ENCODE results near the gene UMODL1. TPM values are rescaled to one million over a fixed set of nuclear protein-coding genes. Genes with fewer than 3 reads are reported as not detected.

UMODL1 gene
- total RNA-seq, 1 donor = not detected

- TF ChIP-seq CTCF (IDR thresholded peaks at IDR 0.05; ENCODE audit: insufficient read depth, low read length) = no peak
- H3K4me3 ChIP-seq (ENCODE audit: low read depth, low read length) = no peak overlapping the region
- no peak for DNase-seq (ENCODE audit: low read depth)
Measured at GRCh38 chr21:42124826-42125570, 53.9 kb downstream of the UMODL1 start.

DNA sequence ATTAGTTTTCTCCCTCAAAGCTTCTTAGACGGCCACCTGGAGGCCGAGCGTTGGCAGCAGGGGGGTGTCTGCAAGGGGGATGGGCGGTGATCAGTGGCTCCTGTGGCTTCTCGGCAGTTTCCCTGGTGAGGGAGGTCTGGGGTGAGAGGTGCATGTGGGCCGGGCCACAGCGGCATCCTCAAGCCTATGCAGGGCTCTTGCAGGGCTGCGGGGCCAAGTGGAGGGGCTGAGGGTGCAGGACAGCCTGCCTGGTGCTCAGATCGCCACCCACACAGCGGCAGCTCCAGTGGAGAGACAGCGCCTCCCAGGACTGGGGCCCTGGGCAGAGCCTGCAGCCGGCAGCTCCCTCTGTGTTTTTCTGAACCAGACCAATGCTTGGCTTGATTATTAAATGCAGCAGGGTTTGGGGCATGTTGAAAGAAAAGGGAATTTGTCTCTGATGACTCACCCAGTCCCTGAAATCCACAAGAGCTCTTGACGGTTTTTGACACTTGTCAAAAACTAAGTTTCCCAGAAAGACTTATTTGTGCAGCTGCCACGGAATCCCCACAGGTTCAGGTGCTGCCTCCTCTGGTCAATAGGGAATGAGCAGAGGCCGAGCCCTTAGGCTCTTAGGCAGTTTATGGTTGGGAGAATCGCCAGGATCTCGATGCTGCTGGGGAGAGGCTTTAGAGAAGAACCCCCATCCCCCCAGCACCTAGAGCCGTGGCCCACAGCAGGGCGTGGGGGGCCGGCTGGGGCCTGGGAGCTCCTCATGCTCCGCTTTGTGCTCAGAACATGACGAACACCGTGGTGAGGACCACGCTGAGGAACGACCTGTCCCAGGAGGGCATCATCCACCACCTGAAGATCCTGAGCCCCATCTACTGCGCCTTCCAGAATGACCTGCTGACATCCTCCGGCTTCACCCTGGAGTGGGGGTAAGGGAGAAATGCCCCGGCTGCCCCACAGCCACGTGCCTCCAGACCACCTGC lies 54.7 kb downstream of the UMODL1 start:
- DNase-seq (ENCODE audit: low read depth) = peak; percentile 33
- TF ChIP-seq CTCF (IDR thresholded peaks at IDR 0.05; ENCODE audit: insufficient read depth, low read length) = peak; percentile 14

GRCh38 chr21:42127164-42128150 lies 56.3 kb downstream of the UMODL1 start:
- TF ChIP-seq CTCF (IDR thresholded peaks at IDR 0.05; ENCODE audit: insufficient read depth, low read length) = no peak
- no peak overlapping the region for H3K4me3 ChIP-seq (ENCODE audit: low read depth, low read length)
- DNase-seq (ENCODE audit: low read depth) = no peak

More for the DNA sequence above, 54.7 kb downstream of the UMODL1 start:
- no peak overlapping the region for H3K4me3 ChIP-seq (ENCODE audit: low read depth, low read length)

GRCh38 chr21:42129300-42130266 lies 58.5 kb downstream of the UMODL1 start:
- H3K4me3 ChIP-seq (ENCODE audit: low read depth, low read length) = no peak overlapping the region
- DNase-seq (ENCODE audit: low read depth) = no peak
- TF ChIP-seq CTCF (IDR thresholded peaks at IDR 0.05; ENCODE audit: insufficient read depth, low read length) = no peak

- no peak for DNase-seq (ENCODE audit: low read depth)
- H3K4me3 ChIP-seq (ENCODE audit: low read depth, low read length) = no peak overlapping the region
- TF ChIP-seq CTCF (IDR thresholded peaks at IDR 0.05; ENCODE audit: insufficient read depth, low read length) = no peak
Measured at GRCh38 chr21:42130441-42130840, 59.3 kb downstream of the UMODL1 start.
